Sigmoid colon (tissue), 4 donors: Measurements from ENCODE around the gene MTA3.

Experiments used
- CTCF ChIP-seq, 4 experiments: fragments of 450-650 bp in 3 of 4; fragments of 200-600 bp in 1 of 4; IDR thresholded peaks; one replicate each; pipeline ENCODE4 v1.5.1; 2016 to 2019; ENCODE audit warnings: antibody characterized with exemption in 4 of 4, mild to moderate bottlenecking in 3 of 4, moderate library complexity in 2 of 4
- EP300 ChIP-seq, 4 donors: sonication (generic); formaldehyde crosslinking; IDR thresholded peaks; one replicate each; pipeline ENCODE4 v1.6.1; 2017; ENCODE audit warnings: antibody characterized with exemption in 4 of 4

GRCh38 chr2:42651057-42651456 lies 82.6 kb downstream of the MTA3 start:
- no peak for TF ChIP-seq CTCF (IDR thresholded peaks at IDR 0.05)
- no peak for TF ChIP-seq EP300 (IDR thresholded peaks at IDR 0.05)
